Measurements from ENCODE around the gene TMED9. TPM values are rescaled to one million over a fixed set of nuclear protein-coding genes. Genes with fewer than 3 reads are reported as not detected.

TMED9 gene
- total RNA-seq, 1 experiment from 2014 or later = 156 TPM

DNA sequence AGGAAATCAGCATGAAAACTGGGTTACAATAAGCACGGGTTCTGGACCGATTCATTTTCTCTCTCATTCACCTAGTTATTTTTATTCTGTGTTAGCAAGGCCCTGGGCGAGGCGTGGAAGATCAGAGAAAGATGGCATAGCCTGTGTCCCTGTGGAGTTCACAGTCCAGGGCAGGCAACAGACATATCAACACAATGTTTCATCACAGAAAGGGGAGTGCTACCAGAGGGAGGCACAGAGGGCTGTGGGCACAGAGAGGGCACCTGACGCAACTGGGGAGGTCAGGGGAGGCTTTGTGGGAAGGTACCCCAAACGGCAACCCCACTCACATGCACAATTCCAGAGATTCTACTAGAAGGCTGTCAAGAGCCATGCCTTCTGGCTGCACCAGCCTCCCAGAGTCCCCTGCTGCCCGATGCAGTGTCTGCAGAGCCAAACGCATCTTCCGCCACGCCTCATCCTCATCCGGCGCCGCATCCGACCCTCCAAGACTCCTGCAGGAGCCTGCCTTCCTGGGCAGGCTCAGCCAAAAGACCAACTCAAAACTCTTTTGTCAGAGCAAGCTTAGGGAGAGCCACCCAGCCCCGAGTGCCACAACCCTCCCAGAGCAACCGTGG is 39.1 kb upstream of the TMED9 start:
- Histone ChIP-seq H2BK5ac (ENCODE audit: insufficient read length, low read length) (no peak overlapping the region), H4K20me1 (ENCODE audit: control insufficient read depth, insufficient read depth, insufficient read length) (no peaks in the 10 kb centered on the region), H2AK5ac (ENCODE audit: insufficient read length, low read length) (no peak overlapping the region), H3K4me2 (ENCODE audit: insufficient read depth, insufficient read length, low read length) (peak overlapping the region; percentile 87), H4K91ac (ENCODE audit: insufficient read length, low read depth, low read length) (no peak overlapping the region), H2BK15ac (ENCODE audit: low read depth, low read length) (no peak overlapping the region), H3K4me1 (ENCODE audit: insufficient read depth, low read length) (peaks cover 5% of the 10 kb centered on the region; the same call in 1 of the 2 replicates), H3K27me3 (ENCODE audit: insufficient read depth, low read length) (no peaks in the 10 kb centered on the region), H3K18ac (ENCODE audit: insufficient read length, low read depth, low read length) (no peak overlapping the region), H2BK20ac (ENCODE audit: low read depth, low read length, poor library complexity, severe bottlenecking) (no peak overlapping the region), H3K23me2 (ENCODE audit: insufficient read length, low read depth, low read length, poor library complexity, severe bottlenecking) (peaks cover 15% of the 10 kb centered on the region), H3K79me1 (ENCODE audit: insufficient read depth, low read depth, low read length, poor library complexity, severe bottlenecking) (peaks cover 14% of the 10 kb centered on the region), H2BK12ac (ENCODE audit: insufficient read length, low read depth, low read length) (no peak overlapping the region), H3K23ac (ENCODE audit: insufficient read length, low read depth, low read length) (peak overlapping the region; percentile 77), H4K5ac (ENCODE audit: insufficient read length, low read depth, low read length) (no peak overlapping the region), H3K9me3 (ENCODE audit: control insufficient read depth, low read depth, low read length) (no peaks in the 10 kb centered on the region), H4K8ac (replicated peaks; ENCODE audit: insufficient read length, low read depth, low read length) (no peak overlapping the region), H3K79me2 (ENCODE audit: insufficient read depth, low read length) (peaks cover 11% of the 10 kb centered on the region; the same call in 1 of the 2 replicates), H3K9ac (ENCODE audit: extremely low read depth, insufficient read length, low read length) (no peak overlapping the region), H3K14ac (ENCODE audit: insufficient read depth, low read length) (no peak overlapping the region; the same call in 1 of the 2 replicates), H3K4ac (ENCODE audit: low read depth, low read length) (no peak overlapping the region), H2AFZ (ENCODE audit: low read length) (no peak overlapping the region), H3K27ac (ENCODE audit: insufficient read length, low read depth, low read length) (no peak overlapping the region), H3T11ph (ENCODE audit: low read length) (no peak overlapping the region), H2BK120ac (ENCODE audit: low read depth, low read length, poor library complexity, severe bottlenecking) (no peak overlapping the region), H3K56ac (ENCODE audit: insufficient read length, low read depth, low read length) (no peak overlapping the region)
- TF ChIP-seq, protein P1, sequence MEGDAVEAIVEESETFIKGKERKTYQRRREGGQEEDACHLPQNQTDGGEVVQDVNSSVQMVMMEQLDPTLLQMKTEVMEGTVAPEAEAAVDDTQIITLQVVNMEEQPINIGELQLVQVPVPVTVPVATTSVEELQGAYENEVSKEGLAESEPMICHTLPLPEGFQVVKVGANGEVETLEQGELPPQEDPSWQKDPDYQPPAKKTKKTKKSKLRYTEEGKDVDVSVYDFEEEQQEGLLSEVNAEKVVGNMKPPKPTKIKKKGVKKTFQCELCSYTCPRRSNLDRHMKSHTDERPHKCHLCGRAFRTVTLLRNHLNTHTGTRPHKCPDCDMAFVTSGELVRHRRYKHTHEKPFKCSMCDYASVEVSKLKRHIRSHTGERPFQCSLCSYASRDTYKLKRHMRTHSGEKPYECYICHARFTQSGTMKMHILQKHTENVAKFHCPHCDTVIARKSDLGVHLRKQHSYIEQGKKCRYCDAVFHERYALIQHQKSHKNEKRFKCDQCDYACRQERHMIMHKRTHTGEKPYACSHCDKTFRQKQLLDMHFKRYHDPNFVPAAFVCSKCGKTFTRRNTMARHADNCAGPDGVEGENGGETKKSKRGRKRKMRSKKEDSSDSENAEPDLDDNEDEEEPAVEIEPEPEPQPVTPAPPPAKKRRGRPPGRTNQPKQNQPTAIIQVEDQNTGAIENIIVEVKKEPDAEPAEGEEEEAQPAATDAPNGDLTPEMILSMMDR (conservative IDR thresholded peaks at IDR 0.05) = no peak
- Mint-ChIP-seq H3K36me3 (ENCODE audit: insufficient read depth in 1 of 3, low read depth in 3 of 3) (peaks cover 10 to 24% (median 20%) of the 10 kb centered on the region in 3 experiments), H3K4me1 (peaks cover 32 to 35% of the 10 kb centered on the region in 2 experiments), H3K9me3 (no peaks in the 10 kb centered on the region), H3K27ac (no peak overlapping the region; a peak in 2 of 7 replicates), H3K4me3 (peak overlapping the region; percentile 82 to 87), H3K27me3 (ENCODE audit: low read depth) (peaks cover 2% of the 10 kb centered on the region; the same call in 1 of the 2 replicates)
- no CpG with 5 or more reads among the region's 16 CpGs for WGBS (ENCODE audit: extremely low coverage, insufficient read length, low lambda C conversion rate)
- DNase-seq = no peak
